ENCODE results near the gene ADCY2. TPM values are rescaled to one million over a fixed set of nuclear protein-coding genes. Genes with fewer than 3 reads are reported as not detected.

The ADCY2 gene
- total and polyA plus RNA-seq, 9 of the 15 experiments (the other 6 are each of a cell fraction or from before 2014, with no cell fraction given), result 0.01 to 0.15 (median 0.03) TPM; not detected in 5

- Histone ChIP-seq H3K79me2 (ENCODE audit: control insufficient read depth, insufficient read depth, low read length) (no peaks in the 10 kb centered on the region), H2AFZ (ENCODE audit: low read depth, low read length) (no peak overlapping the region), H3K9me3 (replicated peaks; ENCODE audit: control insufficient read depth, insufficient read depth, low read depth, low read length) (no peaks in the 10 kb centered on the region), H3K27me3 (ENCODE audit: control insufficient read depth in 2 of 2, insufficient read depth in 2 of 2, low read length in 2 of 2) (peaks cover 4 to 16% of the 10 kb centered on the region in 2 experiments; a peak in 3 of 5 replicates), H3K9ac (ENCODE audit: insufficient read depth in 1 of 2, low read depth in 2 of 2, low read length in 2 of 2) (no peak overlapping the region), H3K4me3 (no peak overlapping the region), H3K4me1 (replicated peaks in 1 of 2; ENCODE audit: control insufficient read depth in 2 of 2, insufficient read depth in 2 of 2, low read length in 2 of 2) (no peaks in the 10 kb centered on the region), H3K4me2 (ENCODE audit: insufficient read depth, low read length) (no peak overlapping the region), H3K9me1 (ENCODE audit: control insufficient read depth, insufficient read depth, low read length) (no peaks in the 10 kb centered on the region), H3K27ac (ENCODE audit: extremely low read depth, low read depth, low read length) (no peak overlapping the region), H3K36me3 (ENCODE audit: control insufficient read depth, insufficient read depth, low read length) (no peaks in the 10 kb centered on the region), H4K20me1 (replicated peaks; ENCODE audit: control insufficient read depth, insufficient read depth, low read length) (no peaks in the 10 kb centered on the region)
- intact Hi-C loops (cut with micrococcal nuclease), result no loop called here
- in situ Hi-C loops (cut with MboI), result no loop called here
- ChIA-PET POLR2A (no interaction called here), CTCF (ENCODE audit: low intra/inter-chr PET ratio) (no interaction called here)
- WGBS (ENCODE audit: insufficient coverage, low coverage, missing lambda C conversion rate), result 0% methylated on average over 3 of the region's 3 CpGs
- DNase-seq (ENCODE audit: extremely low read depth in 1 of 4, low spot score in 3 of 4) (no peak), FAIRE-seq (no peak), ATAC-seq (no peak)
- no TSS peak for BruUV-seq (replicated peaks)
- TF ChIP-seq, protein P1, sequence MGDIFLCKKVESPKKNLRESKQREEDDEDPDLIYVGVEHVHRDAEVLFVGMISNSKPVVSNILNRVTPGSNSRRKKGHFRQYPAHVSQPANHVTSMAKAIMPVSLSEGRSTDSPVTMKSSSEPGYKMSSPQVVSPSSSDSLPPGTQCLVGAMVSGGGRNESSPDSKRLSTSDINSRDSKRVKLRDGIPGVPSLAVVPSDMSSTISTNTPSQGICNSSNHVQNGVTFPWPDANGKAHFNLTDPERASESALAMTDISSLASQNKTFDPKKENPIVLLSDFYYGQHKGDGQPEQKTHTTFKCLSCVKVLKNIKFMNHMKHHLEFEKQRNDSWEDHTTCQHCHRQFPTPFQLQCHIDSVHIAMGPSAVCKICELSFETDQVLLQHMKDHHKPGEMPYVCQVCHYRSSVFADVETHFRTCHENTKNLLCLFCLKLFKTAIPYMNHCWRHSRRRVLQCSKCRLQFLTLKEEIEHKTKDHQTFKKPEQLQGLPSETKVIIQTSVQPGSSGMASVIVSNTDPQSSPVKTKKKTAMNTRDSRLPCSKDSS (IDR thresholded peaks at IDR 0.05; ENCODE audit: low read depth, partially characterized antibody), result no peak
- TF ChIP-seq ZBTB17 (CRISPR knock-in tag; IDR thresholded peaks at IDR 0.05), result no peak
- TF ChIP-seq, protein P2, sequence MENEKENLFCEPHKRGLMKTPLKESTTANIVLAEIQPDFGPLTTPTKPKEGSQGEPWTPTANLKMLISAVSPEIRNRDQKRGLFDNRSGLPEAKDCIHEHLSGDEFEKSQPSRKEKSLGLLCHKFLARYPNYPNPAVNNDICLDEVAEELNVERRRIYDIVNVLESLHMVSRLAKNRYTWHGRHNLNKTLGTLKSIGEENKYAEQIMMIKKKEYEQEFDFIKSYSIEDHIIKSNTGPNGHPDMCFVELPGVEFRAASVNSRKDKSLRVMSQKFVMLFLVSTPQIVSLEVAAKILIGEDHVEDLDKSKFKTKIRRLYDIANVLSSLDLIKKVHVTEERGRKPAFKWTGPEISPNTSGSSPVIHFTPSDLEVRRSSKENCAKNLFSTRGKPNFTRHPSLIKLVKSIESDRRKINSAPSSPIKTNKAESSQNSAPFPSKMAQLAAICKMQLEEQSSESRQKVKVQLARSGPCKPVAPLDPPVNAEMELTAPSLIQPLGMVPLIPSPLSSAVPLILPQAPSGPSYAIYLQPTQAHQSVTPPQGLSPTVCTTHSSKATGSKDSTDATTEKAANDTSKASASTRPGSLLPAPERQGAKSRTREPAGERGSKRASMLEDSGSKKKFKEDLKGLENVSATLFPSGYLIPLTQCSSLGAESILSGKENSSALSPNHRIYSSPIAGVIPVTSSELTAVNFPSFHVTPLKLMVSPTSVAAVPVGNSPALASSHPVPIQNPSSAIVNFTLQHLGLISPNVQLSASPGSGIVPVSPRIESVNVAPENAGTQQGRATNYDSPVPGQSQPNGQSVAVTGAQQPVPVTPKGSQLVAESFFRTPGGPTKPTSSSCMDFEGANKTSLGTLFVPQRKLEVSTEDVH (IDR thresholded peaks at IDR 0.05; ENCODE audit: low read depth, partially characterized antibody), result no peak
- TF ChIP-seq RFX1 (IDR thresholded peaks at IDR 0.05), result no peak
- no peak for TF ChIP-seq ZNF76 (CRISPR knock-in tag; IDR thresholded peaks at IDR 0.05; ENCODE audit: borderline replicate concordance)
- TF ChIP-seq ZC3H11A (IDR thresholded peaks at IDR 0.05; ENCODE audit: low read depth, low read length), result no peak
- TF ChIP-seq ZZZ3 (IDR thresholded peaks at IDR 0.05), result no peak
Measured at GRCh38 chr5:7787770-7788169, 391.8 kb downstream of the ADCY2 start.

Data from K562 (cell line).